GM12878 (cell line): ENCODE results near the gene KLB. TPM values are rescaled to one million over a fixed set of nuclear protein-coding genes. Genes with fewer than 3 reads are reported as not detected.

Experiments
- CREB1 ChIP-seq: IDR thresholded peaks from 2 replicates; pipeline ENCODE4 v1.6.1; 2012; ENCODE audit warnings: low read depth, mild to moderate bottlenecking, inconsistent platforms
- FOXM1 ChIP-seq: IDR thresholded peaks from 2 replicates; pipeline ENCODE4 v1.6.1; 2012; ENCODE audit warnings: low read depth, mild to moderate bottlenecking, inconsistent platforms, low read length, moderate library complexity
- polyA plus RNA-seq, 11 experiments: library from polyadenylated mRNA; depleted of rRNA in 4 of 11; unstranded in 6 of 11; stranded (reverse) in 5 of 11; fragments of >200 nt; fragmentation: Nextera tagmentation in 4 of 11; fragmentation: Illumina TruSeq in 1 of 11; extraction: Ambion mirVana in 4 of 11; extraction: Trizol in 1 of 11; gene quantifications; 1 replicate in 1 of 11; 2 replicates in 10 of 11; pipeline versions ENCODE4 v1.2.1 to v1.2.3, GENCODE V29; 2011 to 2016; ENCODE audit warnings: inconsistent platforms in 2 of 11, missing spikeins in 2 of 11, low read depth in 1 of 11
- total RNA-seq, 4 experiments: library from RNA; depleted of rRNA in 3 of 4; stranded (reverse); fragments of >200 nt in 3 of 4; fragmentation: Illumina TruSeq in 1 of 4; extraction: Trizol in 1 of 4; gene quantifications; 2 replicates each; pipeline versions ENCODE4 v1.2.1 to v1.2.3, GENCODE V29; 2013 to 2021
- TF ChIP-seq, protein P1 (sequence below): fragments of 450-650 bp; IDR thresholded peaks from 2 replicates; pipeline ENCODE4 v1.6.1; 2017; ENCODE audit warnings: mild to moderate bottlenecking, low read depth, inconsistent platforms; ENCODE audit not compliant: poor library complexity, severe bottlenecking
- TF ChIP-seq, protein P2 (sequence below), 3 experiments: IDR thresholded peaks in 2 of 3; conservative IDR thresholded peaks in 1 of 3; 2 replicates each; pipeline ENCODE4 v1.5.1; 2011; ENCODE audit warnings: low read depth in 3 of 3, low read length in 3 of 3, mild to moderate bottlenecking in 3 of 3, control low read depth in 2 of 3, moderate library complexity in 2 of 3, inconsistent platforms in 1 of 3, mixed read lengths in 1 of 3; ENCODE audit not compliant: control insufficient read depth in 2 of 3, insufficient read depth in 1 of 3; ENCODE audit errors: extremely low read depth in 1 of 3

The KLB gene
- total and polyA plus RNA-seq, 10 of the 15 experiments (the other 5 are each of a cell fraction or from before 2014, with no cell fraction given), result under 0.01 to 0.13 (median 0.04) TPM; not detected in 1

DNA sequence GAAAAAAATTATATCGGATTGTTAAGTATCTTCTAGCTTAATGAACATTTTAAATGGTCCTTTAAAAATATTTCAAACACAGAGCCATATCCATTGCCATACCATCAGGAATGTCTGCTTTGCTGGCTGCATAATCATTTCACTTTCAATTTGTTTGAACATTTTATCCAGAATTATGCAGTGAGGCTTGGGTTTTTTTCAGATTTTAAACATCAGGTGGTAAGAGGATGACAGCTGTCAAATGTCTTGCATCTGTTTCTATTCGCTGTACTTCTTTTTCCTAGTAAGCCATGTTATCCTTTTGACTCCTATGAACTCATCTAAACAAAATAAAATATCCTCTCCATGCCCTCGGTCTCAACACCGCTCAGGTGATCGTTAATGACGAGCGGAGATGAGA is 41.4 kb upstream of the KLB start (continued):
- TF ChIP-seq, protein P1, sequence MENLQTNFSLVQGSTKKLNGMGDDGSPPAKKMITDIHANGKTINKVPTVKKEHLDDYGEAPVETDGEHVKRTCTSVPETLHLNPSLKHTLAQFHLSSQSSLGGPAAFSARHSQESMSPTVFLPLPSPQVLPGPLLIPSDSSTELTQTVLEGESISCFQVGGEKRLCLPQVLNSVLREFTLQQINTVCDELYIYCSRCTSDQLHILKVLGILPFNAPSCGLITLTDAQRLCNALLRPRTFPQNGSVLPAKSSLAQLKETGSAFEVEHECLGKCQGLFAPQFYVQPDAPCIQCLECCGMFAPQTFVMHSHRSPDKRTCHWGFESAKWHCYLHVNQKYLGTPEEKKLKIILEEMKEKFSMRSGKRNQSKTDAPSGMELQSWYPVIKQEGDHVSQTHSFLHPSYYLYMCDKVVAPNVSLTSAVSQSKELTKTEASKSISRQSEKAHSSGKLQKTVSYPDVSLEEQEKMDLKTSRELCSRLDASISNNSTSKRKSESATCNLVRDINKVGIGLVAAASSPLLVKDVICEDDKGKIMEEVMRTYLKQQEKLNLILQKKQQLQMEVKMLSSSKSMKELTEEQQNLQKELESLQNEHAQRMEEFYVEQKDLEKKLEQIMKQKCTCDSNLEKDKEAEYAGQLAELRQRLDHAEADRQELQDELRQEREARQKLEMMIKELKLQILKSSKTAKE, result no peak
- no peak for TF ChIP-seq CREB1
- no peak for TF ChIP-seq FOXM1
- TF ChIP-seq, protein P2, sequence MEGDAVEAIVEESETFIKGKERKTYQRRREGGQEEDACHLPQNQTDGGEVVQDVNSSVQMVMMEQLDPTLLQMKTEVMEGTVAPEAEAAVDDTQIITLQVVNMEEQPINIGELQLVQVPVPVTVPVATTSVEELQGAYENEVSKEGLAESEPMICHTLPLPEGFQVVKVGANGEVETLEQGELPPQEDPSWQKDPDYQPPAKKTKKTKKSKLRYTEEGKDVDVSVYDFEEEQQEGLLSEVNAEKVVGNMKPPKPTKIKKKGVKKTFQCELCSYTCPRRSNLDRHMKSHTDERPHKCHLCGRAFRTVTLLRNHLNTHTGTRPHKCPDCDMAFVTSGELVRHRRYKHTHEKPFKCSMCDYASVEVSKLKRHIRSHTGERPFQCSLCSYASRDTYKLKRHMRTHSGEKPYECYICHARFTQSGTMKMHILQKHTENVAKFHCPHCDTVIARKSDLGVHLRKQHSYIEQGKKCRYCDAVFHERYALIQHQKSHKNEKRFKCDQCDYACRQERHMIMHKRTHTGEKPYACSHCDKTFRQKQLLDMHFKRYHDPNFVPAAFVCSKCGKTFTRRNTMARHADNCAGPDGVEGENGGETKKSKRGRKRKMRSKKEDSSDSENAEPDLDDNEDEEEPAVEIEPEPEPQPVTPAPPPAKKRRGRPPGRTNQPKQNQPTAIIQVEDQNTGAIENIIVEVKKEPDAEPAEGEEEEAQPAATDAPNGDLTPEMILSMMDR (IDR thresholded peaks at IDR 0.05 in 2 of 3, conservative IDR thresholded peaks at IDR 0.05 in 1 of 3; ENCODE audit: control insufficient read depth in 2 of 3, extremely low read depth in 1 of 3, insufficient read depth in 1 of 3, low read depth in 3 of 3, low read length in 3 of 3), result no peak
- TF ChIP-seq, all 136 proteins: peak for 0
